ENCODE data around the gene CCDC186. TPM values are rescaled to one million over a fixed set of nuclear protein-coding genes. Genes with fewer than 3 reads are reported as not detected.

The CCDC186 gene
- total and polyA plus RNA-seq, 2 of the 8 experiments (the other 6 are each of a cell fraction or from before 2014, with no cell fraction given), result 3.0 to 30.3 TPM

DNA sequence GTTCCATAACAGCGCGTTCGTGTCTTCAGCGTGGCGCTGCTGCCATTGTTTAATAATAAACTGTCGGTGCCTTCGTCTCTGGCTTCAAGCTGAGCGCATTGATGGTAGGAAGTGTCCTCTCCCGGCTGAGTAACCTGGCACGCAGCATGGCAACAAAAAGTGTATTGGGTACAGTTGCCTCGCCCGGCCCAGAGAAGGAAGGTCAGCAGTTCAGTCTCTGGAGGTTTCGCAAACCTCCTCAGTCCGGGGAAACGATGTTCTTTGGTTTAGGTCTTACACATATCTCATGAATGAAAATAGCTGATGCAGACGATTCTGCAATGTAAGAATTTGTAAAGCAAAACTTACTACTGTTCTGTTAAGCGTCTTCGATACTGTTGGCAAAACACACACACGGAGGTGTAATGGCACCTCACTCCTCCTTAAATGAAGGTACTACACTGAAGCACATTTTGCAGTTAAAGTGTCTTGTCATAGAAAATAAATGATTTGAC is 739 bp upstream of the CCDC186 start (continued):
- TF ChIP-seq SP2 (IDR thresholded peaks at IDR 0.05; ENCODE audit: low read length) (no peak), CBX5 (IDR thresholded peaks at IDR 0.05; ENCODE audit: low read depth, low read length) (no peak), TAF1 (IDR thresholded peaks at IDR 0.05; ENCODE audit: low read depth, low read length) (no peak)
